ENCODE results near the gene IAH1. TPM values are rescaled to one million over a fixed set of nuclear protein-coding genes. Genes with fewer than 3 reads are reported as not detected.
A peak's percentile ranks its signal among the peaks of the same experiment; 100 is the strongest.

The IAH1 gene
- total and polyA plus RNA-seq, 2 of the 4 experiments (the other 2 are of a cell fraction) = 84.5 to 89.8 TPM

GRCh38 chr2:9440058-9440727, 34.2 kb upstream of the IAH1 start:
- H4K91ac ChIP-seq (ENCODE audit: insufficient read depth, low read depth, low read length) = no peak overlapping the region
- H3K56ac ChIP-seq (ENCODE audit: extremely low read depth, insufficient read depth, low read length) = no peak overlapping the region
- H3K79me1 ChIP-seq (ENCODE audit: low read depth in 1 of 2, low read length in 2 of 2) = peaks cover 4 to 6% of the 10 kb centered on the region in 2 experiments; a peak in 3 of 4 replicates
- peak overlapping the region; percentile 49; the same call in 1 of the 2 replicates for H3K4ac ChIP-seq (ENCODE audit: low read depth, low read length)
- peak overlapping the region; percentile 30; the same call in 1 of the 2 replicates for H2BK20ac ChIP-seq (ENCODE audit: low read depth, low read length)
- peak overlapping the region; percentile 100 for H2BK5ac ChIP-seq (ENCODE audit: low read depth, low read length, poor library complexity, severe bottlenecking)
- H2AFZ ChIP-seq (replicated peaks; ENCODE audit: low read length, poor library complexity) = no peak overlapping the region
- no peak overlapping the region for H3K4me3 ChIP-seq (ENCODE audit: insufficient read depth, low read depth, low read length)
- H3K4me1 ChIP-seq (ENCODE audit: control insufficient read depth, insufficient read depth, low read length) = peaks cover 11% of the 10 kb centered on the region
- ChIA-PET POLR2A (ENCODE audit: unreplicated experiment) (no interaction called here), CTCF (interaction anchor here (0.8 kb wide), 1 partner anchor 10 kb away, joined by 3 read pairs; no protein-coding TSS in a partner anchor)
- WGBS, 2 experiments (ENCODE audit: extremely low coverage in 2 of 2, insufficient read length in 1 of 2) = no CpG with 5 or more reads among the region's 1 CpG
- ATAC-seq (ENCODE audit: low read depth) (peak; percentile 86), DNase-seq (peak; percentile 82)
- intact Hi-C loops (cut with micrococcal nuclease) = no loop called here
- dilution Hi-C loops (cut with HindIII; ENCODE audit: low sequenced_read_pairs, unreplicated experiment) = no loop called here
- no peaks in the 10 kb centered on the region for H3K27me3 ChIP-seq (ENCODE audit: control insufficient read depth, insufficient read depth, low read length)
- H3K9me3 ChIP-seq (ENCODE audit: control insufficient read depth, insufficient read depth, low read length) = no peaks in the 10 kb centered on the region
- peak overlapping the region; percentile 100; the same call in 1 of the 2 replicates for H3K27ac ChIP-seq (ENCODE audit: insufficient read depth, low read length)
- H3K4me2 ChIP-seq (ENCODE audit: low read depth, low read length) = peak overlapping the region; percentile 18; the same call in 1 of the 2 replicates
- no peak overlapping the region for H4K5ac ChIP-seq (ENCODE audit: low read depth, low read length)
- H2BK120ac ChIP-seq (ENCODE audit: low read depth, low read length) = peak overlapping the region; percentile 4; the same call in 1 of the 2 replicates
- H4K8ac ChIP-seq (ENCODE audit: low read depth in 2 of 2, low read length in 2 of 2) = peak overlapping the region; percentile 82 to 100; a peak in 3 of 4 replicates
- peaks cover 7% of the 10 kb centered on the region; the same call in 1 of the 2 replicates for H3K9me1 ChIP-seq (ENCODE audit: insufficient read depth, low read length)
- no peak overlapping the region for H3K14ac ChIP-seq (replicated peaks; ENCODE audit: low read depth, low read length)
- no peak overlapping the region for H2AK9ac ChIP-seq (replicated peaks; ENCODE audit: low read depth, low read length, poor library complexity)
- no peak overlapping the region for H3K9ac ChIP-seq (ENCODE audit: low read depth, low read length)
- no peak overlapping the region for H2BK15ac ChIP-seq (ENCODE audit: low read depth, low read length)
- no TSS peak for BruUV-seq (replicated peaks)
- no peak overlapping the region for H2AK5ac ChIP-seq (ENCODE audit: low read depth, low read length)
- H4K20me1 ChIP-seq (ENCODE audit: insufficient read depth, low read length) = peaks cover 13% of the 10 kb centered on the region; the same call in 1 of the 2 replicates
- H3K18ac ChIP-seq (ENCODE audit: low read depth, low read length) = peak overlapping the region; percentile 100
- H3K23ac ChIP-seq (ENCODE audit: low read depth, low read length) = no peak overlapping the region
- peaks cover 18% of the 10 kb centered on the region for H3K36me3 ChIP-seq (ENCODE audit: control insufficient read depth, insufficient read depth, low read length)
- in situ Hi-C loops (cut with MboI; ENCODE audit: low sequenced_read_pairs) = no loop called here
- no peak for TF ChIP-seq MAZ (IDR thresholded peaks at IDR 0.05; ENCODE audit: borderline replicate concordance, low read depth, low read length)
- TF ChIP-seq FOS (IDR thresholded peaks at IDR 0.05; ENCODE audit: low read depth, low read length) = 0 out of 2 replicates have a peak, but pooled peaks have one; percentile 9
- peak; percentile 87 for TF ChIP-seq CEBPB (IDR thresholded peaks at IDR 0.05; ENCODE audit: low read depth, low read length)

Measured in IMR-90 (cell line).